Neutrophil (primary cell): Measurements from ENCODE around the gene ARID2.

Experiments used
- H3K27ac ChIP-seq: fragments of 200-600 bp; sonication (generic); 2 replicates; pipeline ENCODE4 v1.5.1; 2016; ENCODE audit warnings: mild to moderate bottlenecking, moderate library complexity
- H3K27me3 ChIP-seq: fragments of 200-600 bp; sonication (generic); 2 replicates; pipeline ENCODE4 v1.6.0; 2016; ENCODE audit warnings: mild to moderate bottlenecking
- H3K36me3 ChIP-seq: fragments of 200-600 bp; sonication (generic); 2 replicates; pipeline ENCODE4 v1.5.1; 2017
- H3K4me1 ChIP-seq, 2 experiments: fragments of 200-600 bp in 1 of 2; sonication (generic) in 1 of 2; 1 replicate in 1 of 2; 2 replicates in 1 of 2; pipeline versions ENCODE4 v1.5.1 to v1.6.1; 2013 to 2016; ENCODE audit warnings: low read depth in 1 of 2, low read length in 1 of 2, mild to moderate bottlenecking in 1 of 2, moderate library complexity in 1 of 2; ENCODE audit not compliant: control insufficient read depth in 1 of 2, insufficient read depth in 1 of 2
- H3K4me3 ChIP-seq, 2 experiments: fragments of 200-600 bp in 1 of 2; sonication (generic) in 1 of 2; 1 replicate in 1 of 2; 2 replicates in 1 of 2; pipeline ENCODE4 v1.5.1; 2013 to 2016; ENCODE audit warnings: low read depth in 1 of 2, low read length in 1 of 2, mild to moderate bottlenecking in 1 of 2, moderate library complexity in 1 of 2
- H3K9me3 ChIP-seq: fragments of 200-600 bp; sonication (generic); 2 replicates; pipeline ENCODE4 v1.5.1; 2016
- TF ChIP-seq, protein P1 (sequence below): fragments of 200-600 bp; sonication (generic); IDR thresholded peaks from 2 replicates; pipeline ENCODE4 v1.5.1; 2016; ENCODE audit warnings: antibody characterized with exemption

ARID2 gene

GRCh38 chr12:45895961-45896360 lies 166.5 kb downstream of the ARID2 start:
- Histone ChIP-seq H3K36me3 (peaks cover 65% of the 10 kb centered on the region), H3K9me3 (no peaks in the 10 kb centered on the region), H3K27ac (no peak overlapping the region), H3K4me3 (no peak overlapping the region), H3K4me1 (no peaks in the 10 kb centered on the region), H3K27me3 (no peaks in the 10 kb centered on the region)
- TF ChIP-seq, protein P1, sequence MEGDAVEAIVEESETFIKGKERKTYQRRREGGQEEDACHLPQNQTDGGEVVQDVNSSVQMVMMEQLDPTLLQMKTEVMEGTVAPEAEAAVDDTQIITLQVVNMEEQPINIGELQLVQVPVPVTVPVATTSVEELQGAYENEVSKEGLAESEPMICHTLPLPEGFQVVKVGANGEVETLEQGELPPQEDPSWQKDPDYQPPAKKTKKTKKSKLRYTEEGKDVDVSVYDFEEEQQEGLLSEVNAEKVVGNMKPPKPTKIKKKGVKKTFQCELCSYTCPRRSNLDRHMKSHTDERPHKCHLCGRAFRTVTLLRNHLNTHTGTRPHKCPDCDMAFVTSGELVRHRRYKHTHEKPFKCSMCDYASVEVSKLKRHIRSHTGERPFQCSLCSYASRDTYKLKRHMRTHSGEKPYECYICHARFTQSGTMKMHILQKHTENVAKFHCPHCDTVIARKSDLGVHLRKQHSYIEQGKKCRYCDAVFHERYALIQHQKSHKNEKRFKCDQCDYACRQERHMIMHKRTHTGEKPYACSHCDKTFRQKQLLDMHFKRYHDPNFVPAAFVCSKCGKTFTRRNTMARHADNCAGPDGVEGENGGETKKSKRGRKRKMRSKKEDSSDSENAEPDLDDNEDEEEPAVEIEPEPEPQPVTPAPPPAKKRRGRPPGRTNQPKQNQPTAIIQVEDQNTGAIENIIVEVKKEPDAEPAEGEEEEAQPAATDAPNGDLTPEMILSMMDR: no peak

DNA sequence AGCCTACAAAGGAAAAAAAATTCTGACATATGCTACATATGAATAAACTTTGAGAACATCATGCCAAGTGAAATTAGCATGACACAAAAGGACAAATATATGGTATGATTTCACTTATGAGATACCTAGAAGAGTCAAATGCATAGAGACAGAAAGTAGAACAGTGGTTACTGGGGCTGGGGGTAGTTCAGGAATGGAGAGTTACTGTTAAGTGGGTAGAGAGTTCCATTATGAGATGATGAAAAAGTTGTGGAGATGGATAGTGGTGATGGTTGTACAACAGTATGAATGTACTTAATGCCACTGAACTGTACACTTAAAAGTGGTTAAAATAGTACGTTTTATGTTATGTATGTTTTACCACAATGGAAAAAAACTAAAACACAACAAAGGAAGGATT lies 168.6 kb downstream of the ARID2 start:
- no peaks in the 10 kb centered on the region for H3K4me1 ChIP-seq
- no peak overlapping the region for H3K4me3 ChIP-seq
- no peaks in the 10 kb centered on the region for H3K9me3 ChIP-seq
- H3K36me3 ChIP-seq: peaks cover 51% of the 10 kb centered on the region
- TF ChIP-seq, protein P1: no peak
- H3K27ac ChIP-seq: no peak overlapping the region
- H3K27me3 ChIP-seq: no peaks in the 10 kb centered on the region

GRCh38 chr12:45907955-45908354 lies 178.4 kb downstream of the ARID2 start:
- no peak overlapping the region for H3K4me3 ChIP-seq
- H3K27me3 ChIP-seq: no peaks in the 10 kb centered on the region
- no peaks in the 10 kb centered on the region for H3K9me3 ChIP-seq
- peak overlapping the region; percentile 21 for H3K27ac ChIP-seq
- peaks cover 5 to 10% of the 10 kb centered on the region in 2 experiments for H3K4me1 ChIP-seq
- TF ChIP-seq, protein P1: no peak
- peaks cover 18% of the 10 kb centered on the region for H3K36me3 ChIP-seq

DNA sequence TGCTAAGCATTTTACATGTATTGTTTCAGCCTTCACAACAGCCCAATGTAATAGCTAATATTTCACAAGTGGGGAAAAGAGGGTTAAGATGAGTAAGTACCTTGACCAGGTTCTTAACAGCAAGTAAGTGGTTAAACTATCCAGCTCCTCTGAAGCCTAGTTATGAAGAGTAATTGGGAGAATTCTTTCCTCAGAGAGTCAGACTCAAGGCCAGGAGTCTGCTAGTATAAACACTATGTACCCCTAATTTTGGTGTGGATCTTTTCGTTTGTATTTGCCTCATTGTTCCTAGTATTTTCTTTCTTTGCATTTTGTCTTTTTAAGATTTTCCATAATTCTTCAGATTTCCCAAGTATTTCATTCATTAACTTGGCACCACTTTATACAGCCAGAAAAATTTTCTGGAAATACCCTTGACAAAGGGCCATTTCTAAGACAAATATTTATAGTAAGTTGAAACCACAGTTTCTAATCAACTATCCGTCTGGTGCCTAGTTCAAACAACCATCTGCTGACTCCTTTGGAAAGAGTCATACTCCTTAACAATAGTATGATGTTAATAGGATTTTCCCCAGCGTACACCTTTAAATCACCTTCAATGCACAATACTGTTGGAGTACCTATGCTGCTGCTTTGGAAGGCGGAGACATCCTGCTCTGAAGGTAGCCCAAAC lies 179.7 kb downstream of the ARID2 start:
- peaks cover 5 to 10% of the 10 kb centered on the region in 2 experiments for H3K4me1 ChIP-seq
- peaks cover 17% of the 10 kb centered on the region for H3K36me3 ChIP-seq
- H3K27ac ChIP-seq: no peak overlapping the region
- no peak overlapping the region for H3K4me3 ChIP-seq
- H3K27me3 ChIP-seq: no peaks in the 10 kb centered on the region
- H3K9me3 ChIP-seq: no peaks in the 10 kb centered on the region
- TF ChIP-seq, protein P1: no peak

- no peak overlapping the region for H3K27ac ChIP-seq
- no peaks in the 10 kb centered on the region for H3K27me3 ChIP-seq
- peaks cover 5 to 6% of the 10 kb centered on the region in 2 experiments for H3K4me1 ChIP-seq
- H3K4me3 ChIP-seq: no peak overlapping the region
- peaks cover 3% of the 10 kb centered on the region for H3K36me3 ChIP-seq
- no peaks in the 10 kb centered on the region for H3K9me3 ChIP-seq
- TF ChIP-seq, protein P1: no peak
Measured at GRCh38 chr12:45912774-45913173, 183.3 kb downstream of the ARID2 start.
